ENCODE results near the gene CTSC.

GRCh38 chr11:88377646-88378045 lies 40.1 kb upstream of the CTSC start:
- TF ChIP-seq CTCF (IDR thresholded peaks at IDR 0.05), result no peak
- no peak for TF ChIP-seq POLR2A (IDR thresholded peaks at IDR 0.05)

Measured in ovary (tissue), 3 donors.